Sigmoid colon (tissue), 7 donors: Measurements from ENCODE around the gene PIGM. TPM values are rescaled to one million over a fixed set of nuclear protein-coding genes. Genes with fewer than 3 reads are reported as not detected.

Source experiments
- DNase-seq: peaks from one replicate; pipeline ENCODE4 v3.0.0-alpha.2; 2019
- H3K27ac ChIP-seq, 4 donors: fragments of 200-600 bp; sonication (generic); one replicate each; pipeline ENCODE4 v1.5.1; 2016 to 2019; ENCODE audit warnings: mild to moderate bottlenecking in 1 of 4
- H3K27me3 ChIP-seq, 3 donors: fragments of 200-600 bp; sonication (generic); one replicate each; pipeline ENCODE4 v1.5.1; 2019; ENCODE audit warnings: mild to moderate bottlenecking in 1 of 3
- H3K36me3 ChIP-seq, 4 donors: fragments of 200-600 bp; sonication (generic); one replicate each; pipeline ENCODE4 v1.5.1; 2016 to 2019
- H3K4me1 ChIP-seq, 4 donors: fragments of 200-600 bp; sonication (generic); one replicate each; pipeline ENCODE4 v1.5.1; 2017 to 2019
- H3K4me3 ChIP-seq, 4 donors: fragments of 200-600 bp; sonication (generic); one replicate each; pipeline ENCODE4 v1.5.1; 2017 to 2019; ENCODE audit warnings: mild to moderate bottlenecking in 2 of 4, moderate library complexity in 1 of 4
- H3K9me3 ChIP-seq, 4 donors: fragments of 200-600 bp in 3 of 4; sonication (generic) in 3 of 4; one replicate each; pipeline versions ENCODE4 v1.5.1 to v1.6.1; 2013 to 2019
- CTCF ChIP-seq, 4 experiments: fragments of 450-650 bp in 3 of 4; fragments of 200-600 bp in 1 of 4; IDR thresholded peaks; one replicate each; pipeline ENCODE4 v1.5.1; 2016 to 2019; ENCODE audit warnings: antibody characterized with exemption in 4 of 4, mild to moderate bottlenecking in 3 of 4, moderate library complexity in 2 of 4
- EP300 ChIP-seq, 4 donors: sonication (generic); formaldehyde crosslinking; IDR thresholded peaks; one replicate each; pipeline ENCODE4 v1.6.1; 2017; ENCODE audit warnings: antibody characterized with exemption in 4 of 4
- POLR2A ChIP-seq, 2 donors: fragments of 450-650 bp; IDR thresholded peaks; one replicate each; pipeline ENCODE4 v1.6.1; 2016; ENCODE audit warnings: antibody characterized with exemption in 2 of 2, mild to moderate bottlenecking in 2 of 2, moderate library complexity in 2 of 2
- POLR2AphosphoS5 ChIP-seq, 4 donors: sonication (generic); formaldehyde crosslinking; IDR thresholded peaks; one replicate each; pipeline ENCODE4 v1.6.1; 2017; ENCODE audit warnings: antibody characterized with exemption in 4 of 4
- WGBS, 2 donors: extraction: QIAGEN DNeasy Blood & Tissue Kit; methylation state at CpG; one replicate each; pipeline ENCODE4 v1.1.7; 2013; 5-methylcytosine and 5-hydroxymethylcytosine counted together
- intact Hi-C: fragments of 100-400 bp; cut with DNase I; formaldehyde crosslinking; loops from one replicate; pipeline ENCODE4 v1.15.1; 2023
- polyA plus RNA-seq, 3 donors: library from polyadenylated mRNA; stranded (reverse); fragments of 200-250 nt; gene quantifications; one replicate each; pipeline ENCODE4 v1.2.3, GENCODE V29; 2013
- total RNA-seq, 4 donors: library from RNA; depleted of rRNA; stranded (reverse); fragments of >200 nt; gene quantifications; one replicate each; pipeline ENCODE4 v1.1.0, GENCODE V29; 2016
- donor health status: healthy with polysubstance abuse.
- donor health status: Bipolar disorder and iron deficiency.
- donor health status: healthy.

The PIGM gene
- total RNA-seq (1 to 10 TPM; 3.3 to 4.7 (median 4.5) TPM), polyA plus RNA-seq (1 to 10 TPM in 1 of 3 donors, under 1 TPM in 2; 0.60 to 3.6 (median 0.69) TPM)

- 0% methylated on average over 60 of the region's 60 CpGs for WGBS, 2 donors
- peak in 1 of 2 donors; percentile 29 for TF ChIP-seq POLR2A (IDR thresholded peaks at IDR 0.05)
- no peak for TF ChIP-seq CTCF (IDR thresholded peaks at IDR 0.05)
- TF ChIP-seq EP300 (IDR thresholded peaks at IDR 0.05), result peak in 1 of 4 donors; percentile 9
- peak; percentile 53 to 83 (median 78) for TF ChIP-seq POLR2AphosphoS5 (IDR thresholded peaks at IDR 0.05)
- Histone ChIP-seq H3K27me3 (no peaks in the 10 kb centered on the region), H3K36me3 (no peaks in the 10 kb centered on the region), H3K4me3 (peak within 1 kb of the TSS; percentile 76 to 86 (median 82)), H3K27ac (peak within 1 kb of the TSS; percentile 73 to 82 (median 79)), H3K9me3 (no peaks in the 10 kb centered on the region), H3K4me1 (peaks cover 0 to 29% (median 23%) of the 10 kb centered on the region in 4 donors)
- peak; percentile 97 for DNase-seq
- intact Hi-C loops, result loop anchor here (5.0 kb wide), 1 partner anchor 66 kb away; the partner anchor contains the start of gene IGSF8
Measured at GRCh38 chr1:160031365-160032164, at the start of gene PIGM. Gene PIGM, minus strand, starts transcription at chr1:160031990. Its CDS starts 251 bp downstream, at chr1:160031739.

- TF ChIP-seq CTCF (IDR thresholded peaks at IDR 0.05) (no peak), EP300 (IDR thresholded peaks at IDR 0.05) (no peak), POLR2AphosphoS5 (IDR thresholded peaks at IDR 0.05) (no peak)
- no peak for DNase-seq
- H3K27ac ChIP-seq, result no peak within 1 kb of the TSS
- no peaks in the 10 kb centered on the region for H3K9me3 ChIP-seq
- peaks cover 0 to 12% (median 9%) of the 10 kb centered on the region in 4 donors for H3K4me1 ChIP-seq
- peaks cover 0 to 48% (median 24%) of the 10 kb centered on the region in 3 donors for H3K27me3 ChIP-seq
- no peak within 1 kb of the TSS for H3K4me3 ChIP-seq
- 25 to 29% methylated on average over 14 of the region's 14 CpGs for WGBS, 2 donors
- intact Hi-C loops, result no loop called here
- H3K36me3 ChIP-seq, result no peaks in the 10 kb centered on the region
Measured at GRCh38 chr1:160081261-160081936, 49.6 kb upstream of the PIGM start, which contains the start of gene KCNJ9. Gene KCNJ9, plus strand, starts transcription at chr1:160081538. Its CDS starts 2,493 bp downstream, at chr1:160084031.

GRCh38 chr1:160080381-160081100 lies 48.8 kb upstream of the PIGM start:
- Histone ChIP-seq H3K27ac (no peak overlapping the region), H3K36me3 (no peaks in the 10 kb centered on the region), H3K9me3 (no peaks in the 10 kb centered on the region), H3K27me3 (peaks cover 0 to 48% (median 24%) of the 10 kb centered on the region in 3 donors), H3K4me3 (no peak overlapping the region), H3K4me1 (peaks cover 0 to 12% (median 9%) of the 10 kb centered on the region in 4 donors)
- intact Hi-C loops, result no loop called here
- 31 to 62% methylated on average over 6 of the region's 6 CpGs for WGBS, 2 donors
- DNase-seq, result no peak
- no peak for TF ChIP-seq EP300 (IDR thresholded peaks at IDR 0.05)
- TF ChIP-seq POLR2AphosphoS5 (IDR thresholded peaks at IDR 0.05), result no peak
- no peak for TF ChIP-seq CTCF (IDR thresholded peaks at IDR 0.05)
- no peak for TF ChIP-seq POLR2A (IDR thresholded peaks at IDR 0.05)

- Histone ChIP-seq H3K4me3 (no peak overlapping the region), H3K27me3 (peaks cover 0 to 48% (median 24%) of the 10 kb centered on the region in 3 donors), H3K9me3 (no peaks in the 10 kb centered on the region), H3K4me1 (peaks cover 0 to 10% (median 8%) of the 10 kb centered on the region in 4 donors), H3K36me3 (no peaks in the 10 kb centered on the region), H3K27ac (no peak overlapping the region)
- intact Hi-C loops, result no loop called here
- WGBS, 2 donors, result 61 to 73% methylated on average over 4 of the region's 4 CpGs
- no peak for DNase-seq
- TF ChIP-seq POLR2AphosphoS5 (IDR thresholded peaks at IDR 0.05), result no peak
- TF ChIP-seq CTCF (IDR thresholded peaks at IDR 0.05), result no peak
- TF ChIP-seq EP300 (IDR thresholded peaks at IDR 0.05), result no peak
- TF ChIP-seq POLR2A (IDR thresholded peaks at IDR 0.05), result no peak
Measured at GRCh38 chr1:160079448-160079847, 47.7 kb upstream of the PIGM start.
